LNCAP (cell line): ENCODE measurements around the gene MMP28.

Experiments used
- TF ChIP-seq, protein P1 (sequence below): fragments of 450-650 bp; IDR thresholded peaks from 2 replicates; pipeline ENCODE4 v1.5.1; 2017; ENCODE audit warnings: mild to moderate bottlenecking

MMP28 gene

DNA sequence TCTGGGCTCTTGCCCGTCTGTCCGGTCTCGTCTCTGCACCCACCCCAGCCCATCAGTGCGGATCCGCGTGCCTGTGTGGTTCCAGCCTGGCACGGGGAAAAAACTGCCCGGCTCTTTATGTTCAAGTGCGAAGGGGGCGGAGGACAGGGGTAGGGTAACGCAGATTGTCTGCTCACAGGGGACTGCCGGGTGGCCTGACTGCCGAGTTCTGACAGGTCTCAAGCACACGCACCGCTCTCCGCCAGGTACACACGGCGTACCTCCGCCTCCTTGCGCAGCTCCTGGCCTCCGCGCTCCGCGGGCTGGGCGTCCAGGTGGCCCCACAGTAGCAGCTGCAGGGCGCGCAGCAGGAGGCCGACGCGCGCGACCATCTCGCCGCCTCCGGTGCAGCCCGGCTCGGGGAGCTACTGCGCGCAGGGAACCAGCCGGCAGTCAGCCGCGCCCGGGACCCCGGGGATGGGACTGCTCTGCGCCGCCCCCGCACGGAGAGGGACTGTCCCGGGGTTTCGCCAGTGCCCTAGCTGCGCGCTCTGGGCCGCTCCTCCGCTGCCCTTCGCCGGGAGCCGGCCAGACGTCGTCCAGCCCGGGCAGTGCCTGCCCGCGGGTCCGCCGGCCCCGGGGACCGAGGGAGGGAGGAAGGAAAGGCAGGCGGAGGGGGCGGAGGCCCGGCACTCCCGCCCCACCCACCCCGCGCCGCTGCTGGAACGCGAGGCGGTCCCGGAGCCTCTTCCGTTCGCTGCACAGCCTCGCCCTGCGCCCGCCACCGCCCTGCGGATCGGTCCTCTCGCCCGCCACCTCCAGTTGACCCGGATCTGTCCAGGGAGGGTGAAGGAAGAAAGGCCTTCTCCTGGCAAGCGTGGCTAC lies at the start of gene MMP28:
Gene MMP28, minus strand, starts transcription at position 635 of the 864 bp plus-strand sequence. Its CDS starts 264 bp downstream, at position 371.
- TF ChIP-seq, protein P1, sequence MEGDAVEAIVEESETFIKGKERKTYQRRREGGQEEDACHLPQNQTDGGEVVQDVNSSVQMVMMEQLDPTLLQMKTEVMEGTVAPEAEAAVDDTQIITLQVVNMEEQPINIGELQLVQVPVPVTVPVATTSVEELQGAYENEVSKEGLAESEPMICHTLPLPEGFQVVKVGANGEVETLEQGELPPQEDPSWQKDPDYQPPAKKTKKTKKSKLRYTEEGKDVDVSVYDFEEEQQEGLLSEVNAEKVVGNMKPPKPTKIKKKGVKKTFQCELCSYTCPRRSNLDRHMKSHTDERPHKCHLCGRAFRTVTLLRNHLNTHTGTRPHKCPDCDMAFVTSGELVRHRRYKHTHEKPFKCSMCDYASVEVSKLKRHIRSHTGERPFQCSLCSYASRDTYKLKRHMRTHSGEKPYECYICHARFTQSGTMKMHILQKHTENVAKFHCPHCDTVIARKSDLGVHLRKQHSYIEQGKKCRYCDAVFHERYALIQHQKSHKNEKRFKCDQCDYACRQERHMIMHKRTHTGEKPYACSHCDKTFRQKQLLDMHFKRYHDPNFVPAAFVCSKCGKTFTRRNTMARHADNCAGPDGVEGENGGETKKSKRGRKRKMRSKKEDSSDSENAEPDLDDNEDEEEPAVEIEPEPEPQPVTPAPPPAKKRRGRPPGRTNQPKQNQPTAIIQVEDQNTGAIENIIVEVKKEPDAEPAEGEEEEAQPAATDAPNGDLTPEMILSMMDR = no peak

GRCh38 chr17:35844547-35844946 lies 49.1 kb upstream of the MMP28 start:
- TF ChIP-seq, protein P1 = no peak

- TF ChIP-seq, protein P1 = no peak
These were observed 48.3 kb upstream of the MMP28 start for GRCh38 chr17:35843698-35844097.

- TF ChIP-seq, protein P1 = no peak
These were observed 46.8 kb upstream of the MMP28 start for GRCh38 chr17:35842239-35842638.

DNA sequence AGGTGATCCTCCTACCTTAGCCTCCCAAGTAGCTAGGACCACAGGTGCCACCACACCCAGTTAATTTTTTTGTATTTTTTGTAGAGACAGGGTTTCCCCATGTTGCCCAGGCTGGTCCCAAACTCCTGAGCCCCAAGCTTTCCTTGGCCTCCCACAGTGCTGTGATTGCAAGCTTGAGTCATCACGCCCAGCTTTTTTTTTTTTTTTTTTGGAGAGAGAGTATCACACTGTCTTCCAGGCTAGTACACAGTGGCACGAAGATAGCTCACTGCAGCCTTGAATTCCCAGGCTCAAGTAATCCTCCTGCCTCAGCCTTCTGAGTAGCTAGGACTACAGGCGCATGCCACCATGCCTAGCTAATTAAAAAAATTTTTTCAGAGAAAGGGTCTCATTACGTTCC lies 46.1 kb upstream of the MMP28 start:
- TF ChIP-seq, protein P1 = no peak

- TF ChIP-seq, protein P1 = no peak
These were observed 45.7 kb upstream of the MMP28 start for GRCh38 chr17:35841101-35841500.

DNA sequence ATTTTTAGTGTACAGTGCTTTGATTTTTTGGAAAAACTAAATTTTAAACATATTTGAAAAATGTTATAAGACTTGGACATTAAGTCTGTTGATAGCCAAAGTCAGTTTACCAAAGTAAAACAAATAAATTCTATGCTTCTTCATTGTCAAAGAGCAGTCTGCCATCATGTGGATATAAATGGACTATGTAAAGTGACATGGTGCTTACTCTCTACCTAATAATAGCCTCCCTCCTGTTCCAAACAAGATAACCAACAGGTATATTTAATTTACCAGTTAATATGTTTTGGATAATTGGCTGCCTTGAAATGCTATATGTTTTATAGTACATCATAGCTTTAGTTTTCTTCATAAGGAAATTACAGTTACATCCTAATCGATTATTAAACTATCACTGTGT lies 29.8 kb upstream of the MMP28 start:
- TF ChIP-seq, protein P1 = no peak
